Measurements from ENCODE around the gene PLXNB3. TPM values are rescaled to one million over a fixed set of nuclear protein-coding genes. Genes with fewer than 3 reads are reported as not detected.
"Not testable (repeated sequence)": the region's sequence is repeated elsewhere in the genome, so short reads cannot be mapped to it uniquely, and the experiment has no call there.

The PLXNB3 gene
- total RNA-seq, 2 experiments from 2014 or later, result 0.05 to 0.44 TPM

DNA sequence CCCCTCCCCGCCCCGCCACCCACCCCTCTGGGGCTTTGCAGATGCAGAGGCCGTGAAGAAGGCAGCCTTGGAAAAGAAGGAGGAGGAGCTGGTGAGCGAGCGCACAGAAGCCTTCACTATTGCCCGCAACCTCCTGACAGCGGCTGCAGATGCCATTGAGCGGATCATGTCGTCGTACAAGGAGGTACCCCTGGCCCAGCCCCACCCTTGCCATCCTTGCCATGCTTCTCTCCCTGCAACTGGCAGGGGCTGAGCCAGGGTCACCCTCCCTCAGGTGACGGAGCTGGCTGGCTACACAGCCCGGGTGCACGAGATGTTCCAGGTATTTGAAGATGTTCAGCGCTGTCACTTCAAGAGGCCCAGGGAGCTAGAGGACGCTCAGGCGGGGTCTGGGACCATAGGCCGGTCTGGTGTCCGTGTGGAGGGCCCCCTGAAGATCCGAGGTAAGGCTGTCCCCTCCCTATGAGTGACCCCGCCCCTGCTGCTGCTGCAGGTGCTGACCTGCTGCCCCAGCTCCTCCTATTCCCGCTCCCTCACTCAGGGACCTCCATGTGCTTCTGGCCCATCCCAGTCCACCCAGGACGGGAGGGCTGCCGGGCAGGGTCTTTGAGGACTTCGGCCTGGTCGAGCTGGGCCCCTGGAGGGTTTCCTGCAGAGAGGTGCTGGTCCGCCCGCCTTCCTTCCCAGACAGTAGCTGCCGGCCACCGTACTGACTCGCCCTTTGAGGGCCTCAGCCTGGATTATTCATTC, 27.8 kb upstream of the PLXNB3 start:
- Mint-ChIP-seq H3K27me3 (ENCODE audit: low read depth) (no peaks in the 10 kb centered on the region), H3K36me3 (ENCODE audit: low read depth) (peaks cover 2% of the 10 kb centered on the region), H3K4me3 (no peak overlapping the region), H3K4me1 (ENCODE audit: low read depth) (peaks cover 33% of the 10 kb centered on the region), H3K9me3 (peaks cover 2% of the 10 kb centered on the region), H3K27ac (no peak overlapping the region)
- CTCF ChIA-PET, result no interaction called here
- DNase-seq, result no peak
- intact Hi-C loops (cut with micrococcal nuclease), result no loop called here

DNA sequence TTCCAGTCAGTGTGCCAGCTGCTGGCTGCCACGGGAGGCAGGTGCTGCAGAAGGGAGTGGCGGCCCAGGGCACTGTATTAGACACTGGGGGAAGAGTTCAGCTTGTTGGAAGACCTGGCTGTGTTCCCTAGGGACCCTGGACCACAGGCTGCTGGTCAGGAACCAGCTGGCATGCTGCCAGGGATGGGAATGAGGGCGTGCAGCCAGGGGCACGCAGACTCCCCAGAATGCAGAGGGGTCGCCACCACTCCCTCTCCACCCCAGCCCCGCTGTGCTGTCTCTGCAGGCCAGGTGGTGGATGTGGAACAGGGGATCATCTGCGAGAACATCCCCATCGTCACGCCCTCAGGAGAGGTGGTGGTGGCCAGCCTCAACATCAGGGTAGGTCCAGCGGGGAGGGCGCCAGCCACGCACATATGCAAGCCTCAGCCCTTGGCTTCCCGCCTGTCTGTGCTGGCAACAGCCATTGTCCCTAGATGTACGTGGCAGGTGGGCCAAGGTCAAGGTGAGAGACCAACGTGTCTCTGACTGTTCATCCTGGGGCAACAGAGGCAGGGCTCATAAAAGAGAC, 27.1 kb upstream of the PLXNB3 start:
- Mint-ChIP-seq H3K36me3 (ENCODE audit: low read depth) (peaks cover 2% of the 10 kb centered on the region), H3K27me3 (ENCODE audit: low read depth) (no peaks in the 10 kb centered on the region), H3K9me3 (no peaks in the 10 kb centered on the region), H3K4me3 (no peak overlapping the region), H3K4me1 (ENCODE audit: low read depth) (peaks cover 27% of the 10 kb centered on the region), H3K27ac (no peak overlapping the region)
- CTCF ChIA-PET, result no interaction called here
- intact Hi-C loops (cut with micrococcal nuclease), result no loop called here
- no peak for DNase-seq

DNA sequence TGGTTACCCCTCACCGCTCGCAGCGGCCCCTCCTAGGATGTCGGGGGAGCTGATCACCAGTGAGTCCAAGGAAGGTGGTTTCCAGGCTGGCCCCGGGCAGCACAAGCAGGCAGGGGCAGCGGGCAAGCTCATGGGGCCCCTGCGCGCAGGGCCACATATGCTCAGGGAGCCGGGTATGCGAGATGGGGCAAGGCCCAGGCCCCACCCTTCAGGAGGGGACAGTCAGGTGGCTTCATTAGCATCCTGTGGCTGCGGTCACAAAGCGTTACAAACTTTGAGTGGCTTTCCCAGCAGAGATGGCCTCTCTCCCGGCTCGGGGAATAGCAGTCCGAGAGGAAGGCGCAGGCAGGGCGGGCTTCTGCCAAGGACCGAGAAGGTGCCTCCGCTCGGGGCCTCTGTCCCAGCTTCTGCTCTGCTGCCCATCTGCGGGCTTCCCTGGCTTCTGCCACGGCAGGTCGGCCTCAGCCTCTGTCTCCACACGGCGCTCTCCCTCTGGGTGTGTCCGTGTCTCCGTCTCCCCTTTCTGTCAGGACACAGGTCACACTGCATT, 25.9 kb upstream of the PLXNB3 start:
- no peak overlapping the region for H3K4me3 Mint-ChIP-seq
- intact Hi-C loops (cut with micrococcal nuclease), result loop anchor here (2.0 kb wide), 1 partner anchor 13 kb away; the partner anchor contains the start of genes ABCD1 and BCAP31
- peaks cover 22% of the 10 kb centered on the region for H3K4me1 Mint-ChIP-seq (ENCODE audit: low read depth)
- no peaks in the 10 kb centered on the region for H3K27me3 Mint-ChIP-seq (ENCODE audit: low read depth)
- no peaks in the 10 kb centered on the region for H3K9me3 Mint-ChIP-seq
- H3K36me3 Mint-ChIP-seq (ENCODE audit: low read depth), result no peaks in the 10 kb centered on the region
- CTCF ChIA-PET, result no interaction called here
- DNase-seq, result no peak
- no peak overlapping the region for H3K27ac Mint-ChIP-seq

DNA sequence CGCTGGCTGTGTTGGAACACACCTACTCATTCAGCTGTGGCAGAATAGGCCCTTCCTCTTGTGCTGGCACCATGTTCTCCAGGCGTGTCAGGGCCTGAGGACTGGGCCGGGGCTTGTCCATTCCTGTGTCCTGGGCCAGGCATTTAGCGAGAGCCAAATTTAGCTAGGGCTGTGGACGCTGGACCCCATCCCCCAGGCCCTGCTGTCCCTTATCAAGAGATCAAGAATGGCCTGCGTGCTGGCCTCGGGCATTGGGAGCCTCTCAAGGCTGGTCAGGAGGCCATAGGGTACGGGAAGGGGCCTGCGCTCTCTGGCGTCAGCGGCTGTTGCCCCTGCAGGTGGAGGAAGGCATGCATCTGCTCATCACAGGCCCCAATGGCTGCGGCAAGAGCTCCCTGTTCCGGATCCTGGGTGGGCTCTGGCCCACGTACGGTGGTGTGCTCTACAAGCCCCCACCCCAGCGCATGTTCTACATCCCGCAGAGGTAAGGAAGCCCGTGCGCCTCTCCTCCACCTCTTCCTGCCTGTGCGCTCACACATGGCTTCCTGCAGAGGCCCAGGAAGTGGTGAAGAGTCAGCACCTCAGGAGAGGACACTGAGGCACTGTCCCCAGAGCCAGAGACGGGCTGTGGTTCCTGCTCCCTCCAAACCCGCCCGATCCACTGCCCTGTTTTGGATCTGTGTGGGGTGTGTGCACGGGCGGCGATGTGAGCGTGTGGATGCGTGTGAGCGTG, 24.1 kb upstream of the PLXNB3 start:
- intact Hi-C loops (cut with micrococcal nuclease), result loop anchor here (2.0 kb wide), 1 partner anchor 15 kb away; the partner anchor contains the start of genes ABCD1 and BCAP31
- peak; percentile 55 for DNase-seq
- Mint-ChIP-seq H3K4me3 (peak overlapping the region; percentile 34), H3K27ac (peak overlapping the region; percentile 26), H3K9me3 (no peaks in the 10 kb centered on the region), H3K27me3 (ENCODE audit: low read depth) (peaks cover 5% of the 10 kb centered on the region), H3K4me1 (ENCODE audit: low read depth) (peaks cover 26% of the 10 kb centered on the region), H3K36me3 (ENCODE audit: low read depth) (no peaks in the 10 kb centered on the region)
- CTCF ChIA-PET, result interaction anchor here (1.0 kb wide), 2 partner anchors 31 to 73 kb away, joined by 3 to 4 read pairs; no protein-coding TSS in a partner anchor

DNA sequence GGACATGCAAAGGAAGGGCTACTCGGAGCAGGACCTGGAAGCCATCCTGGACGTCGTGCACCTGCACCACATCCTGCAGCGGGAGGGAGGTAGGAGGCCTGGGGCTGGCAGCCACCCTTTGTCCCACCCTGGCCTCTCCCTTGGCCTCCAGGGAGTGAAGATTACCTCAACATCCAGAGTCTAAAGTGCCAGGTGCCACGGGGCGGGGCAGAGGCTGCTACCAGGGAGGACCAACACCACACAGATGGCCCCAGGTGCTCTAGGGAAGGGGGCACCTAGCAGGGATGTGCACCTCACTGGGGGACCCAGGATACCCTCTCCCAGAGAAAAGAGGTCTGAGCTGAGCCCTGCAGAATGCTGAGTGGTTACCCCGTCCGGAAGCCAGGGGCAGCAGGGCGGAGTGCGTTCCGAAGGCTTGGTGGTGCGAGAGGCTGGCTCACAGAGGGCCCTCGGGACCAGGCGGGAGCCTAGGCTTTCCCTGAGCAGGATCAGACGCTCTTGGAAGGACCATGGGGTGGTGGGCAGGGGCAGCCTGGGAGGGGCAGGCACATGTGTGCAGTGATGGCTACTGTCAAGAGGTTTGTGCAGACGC, 23.3 kb upstream of the PLXNB3 start:
- H3K27ac Mint-ChIP-seq, result peak overlapping the region; percentile 26
- H3K36me3 Mint-ChIP-seq (ENCODE audit: low read depth), result no peaks in the 10 kb centered on the region
- H3K9me3 Mint-ChIP-seq, result no peaks in the 10 kb centered on the region
- intact Hi-C loops (cut with micrococcal nuclease), result no loop called here
- no peak overlapping the region for H3K4me3 Mint-ChIP-seq
- DNase-seq, result no peak
- peaks cover 19% of the 10 kb centered on the region for H3K4me1 Mint-ChIP-seq (ENCODE audit: low read depth)
- H3K27me3 Mint-ChIP-seq (ENCODE audit: low read depth), result peaks cover 6% of the 10 kb centered on the region
- CTCF ChIA-PET, result interaction anchor here (1.0 kb wide), 1 partner anchor 74 kb away, joined by 3 read pairs; no protein-coding TSS in a partner anchor

DNA sequence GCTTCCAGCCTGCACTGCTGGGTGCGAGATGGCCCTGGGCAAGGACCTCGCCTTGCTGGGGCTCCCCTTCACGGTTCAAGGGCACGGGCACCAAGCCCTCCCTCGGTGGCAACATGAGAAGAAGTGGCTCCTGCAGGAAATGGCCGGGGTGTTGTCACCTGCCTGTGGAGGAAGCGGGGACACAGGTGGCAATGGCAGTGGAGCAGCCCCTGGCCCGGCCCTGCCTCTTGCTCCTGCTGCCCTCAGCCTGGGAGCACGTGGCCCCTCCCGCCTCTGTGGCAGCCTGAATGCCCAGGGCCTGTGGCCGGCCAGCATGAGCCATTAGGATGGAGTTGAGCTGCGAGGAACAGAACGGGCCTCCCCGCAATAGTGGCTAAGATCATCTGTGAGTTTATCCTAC, 22.6 kb upstream of the PLXNB3 start:
- DNase-seq, result no peak
- Mint-ChIP-seq H3K9me3 (no peaks in the 10 kb centered on the region), H3K4me1 (ENCODE audit: low read depth) (peaks cover 19% of the 10 kb centered on the region), H3K27me3 (ENCODE audit: low read depth) (peaks cover 6% of the 10 kb centered on the region), H3K27ac (no peak overlapping the region), H3K4me3 (no peak overlapping the region), H3K36me3 (ENCODE audit: low read depth) (no peaks in the 10 kb centered on the region)
- intact Hi-C loops (cut with micrococcal nuclease), result no loop called here
- CTCF ChIA-PET, result no interaction called here

DNA sequence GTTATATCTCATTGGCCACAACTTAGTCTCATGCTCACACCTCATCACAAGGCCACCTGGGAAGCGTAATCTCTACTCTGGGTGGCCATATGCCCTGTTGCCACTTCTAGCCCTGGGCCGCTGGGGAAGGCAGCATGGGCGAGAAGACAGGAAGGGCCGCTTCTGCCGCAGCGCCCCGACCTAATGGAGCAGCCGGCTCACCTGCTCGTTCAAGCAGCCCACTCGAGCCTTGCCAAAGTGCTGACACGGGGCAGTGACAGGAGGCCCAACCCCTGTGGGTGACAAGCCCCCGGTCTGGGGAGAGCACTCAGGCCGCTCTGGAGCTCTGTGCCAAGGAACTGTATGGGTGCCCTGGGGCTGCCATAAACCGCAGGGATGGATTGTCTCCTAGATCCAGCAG, 21.9 kb upstream of the PLXNB3 start:
- H3K36me3 Mint-ChIP-seq (ENCODE audit: low read depth); H3K9me3 Mint-ChIP-seq; intact Hi-C loops (cut with micrococcal nuclease); H3K27ac Mint-ChIP-seq; H3K4me3 Mint-ChIP-seq; DNase-seq; H3K27me3 Mint-ChIP-seq (ENCODE audit: low read depth): not testable (repeated sequence)
- H3K4me1 Mint-ChIP-seq (ENCODE audit: low read depth), result peaks cover 19% of the 10 kb centered on the region
- CTCF ChIA-PET, result interaction anchor here (1.1 kb wide), 1 partner anchor 75 kb away, joined by 3 read pairs; no protein-coding TSS in a partner anchor

DNA sequence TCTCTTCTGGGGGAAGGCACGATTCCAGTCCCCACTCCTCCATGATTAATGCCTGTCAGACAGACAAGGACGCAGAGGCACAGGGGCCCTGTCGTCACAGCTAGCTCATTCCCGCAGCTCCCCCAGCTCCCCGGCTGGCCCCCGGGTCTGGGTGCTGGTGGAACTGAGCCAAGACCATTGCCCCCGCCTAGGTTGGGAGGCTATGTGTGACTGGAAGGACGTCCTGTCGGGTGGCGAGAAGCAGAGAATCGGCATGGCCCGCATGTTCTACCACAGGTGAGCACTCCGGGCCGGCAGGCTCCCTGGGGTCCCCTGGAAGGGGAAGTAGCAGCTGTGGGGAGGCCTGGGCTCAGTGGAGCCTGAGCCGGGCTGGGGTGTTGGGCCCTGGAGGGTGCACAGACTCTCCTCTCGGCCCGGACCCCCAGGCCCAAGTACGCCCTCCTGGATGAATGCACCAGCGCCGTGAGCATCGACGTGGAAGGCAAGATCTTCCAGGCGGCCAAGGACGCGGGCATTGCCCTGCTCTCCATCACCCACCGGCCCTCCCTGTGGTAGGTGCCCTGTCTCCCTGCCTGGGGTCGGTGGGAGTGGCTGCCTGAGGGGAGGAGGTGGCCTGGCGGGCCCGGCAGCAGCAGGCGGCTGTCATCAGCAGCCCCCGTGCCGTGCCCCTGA, 21.1 kb upstream of the PLXNB3 start:
- intact Hi-C loops (cut with micrococcal nuclease); H3K27ac Mint-ChIP-seq; H3K9me3 Mint-ChIP-seq; H3K36me3 Mint-ChIP-seq (ENCODE audit: low read depth); H3K4me3 Mint-ChIP-seq; DNase-seq; H3K27me3 Mint-ChIP-seq (ENCODE audit: low read depth): not testable (repeated sequence)
- CTCF ChIA-PET, result interaction anchor here (1.1 kb wide), 1 partner anchor 74 kb away, joined by 3 read pairs; no protein-coding TSS in a partner anchor
- peaks cover 19% of the 10 kb centered on the region for H3K4me1 Mint-ChIP-seq (ENCODE audit: low read depth)

DNA sequence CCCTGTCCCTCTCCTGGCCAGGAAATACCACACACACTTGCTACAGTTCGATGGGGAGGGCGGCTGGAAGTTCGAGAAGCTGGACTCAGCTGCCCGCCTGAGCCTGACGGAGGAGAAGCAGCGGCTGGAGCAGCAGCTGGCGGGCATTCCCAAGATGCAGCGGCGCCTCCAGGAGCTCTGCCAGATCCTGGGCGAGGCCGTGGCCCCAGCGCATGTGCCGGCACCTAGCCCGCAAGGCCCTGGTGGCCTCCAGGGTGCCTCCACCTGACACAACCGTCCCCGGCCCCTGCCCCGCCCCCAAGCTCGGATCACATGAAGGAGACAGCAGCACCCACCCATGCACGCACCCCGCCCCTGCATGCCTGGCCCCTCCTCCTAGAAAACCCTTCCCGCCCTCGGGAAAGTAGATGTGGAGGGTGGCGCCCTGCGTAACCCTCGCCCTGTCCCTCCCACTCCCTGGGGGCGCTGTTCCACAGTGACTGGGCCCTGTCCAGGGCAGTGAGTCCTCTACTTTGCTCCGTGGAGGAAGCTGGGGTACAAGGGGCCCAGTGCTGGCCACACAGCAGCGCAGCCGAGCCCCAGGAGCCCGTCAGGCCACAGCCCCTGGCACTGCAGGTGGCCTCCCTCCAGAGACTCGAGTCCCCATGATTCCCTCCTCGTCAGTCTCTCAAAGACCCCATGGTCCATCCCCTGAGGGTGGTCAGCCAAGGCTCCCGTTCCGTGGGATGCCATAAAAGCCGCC, 20.4 kb upstream of the PLXNB3 start:
- CTCF ChIA-PET; H3K36me3 Mint-ChIP-seq (ENCODE audit: low read depth); H3K9me3 Mint-ChIP-seq; H3K27ac Mint-ChIP-seq; H3K4me3 Mint-ChIP-seq; intact Hi-C loops (cut with micrococcal nuclease); DNase-seq; H3K27me3 Mint-ChIP-seq (ENCODE audit: low read depth): not testable (repeated sequence)
- peaks cover 19% of the 10 kb centered on the region for H3K4me1 Mint-ChIP-seq (ENCODE audit: low read depth)

DNA sequence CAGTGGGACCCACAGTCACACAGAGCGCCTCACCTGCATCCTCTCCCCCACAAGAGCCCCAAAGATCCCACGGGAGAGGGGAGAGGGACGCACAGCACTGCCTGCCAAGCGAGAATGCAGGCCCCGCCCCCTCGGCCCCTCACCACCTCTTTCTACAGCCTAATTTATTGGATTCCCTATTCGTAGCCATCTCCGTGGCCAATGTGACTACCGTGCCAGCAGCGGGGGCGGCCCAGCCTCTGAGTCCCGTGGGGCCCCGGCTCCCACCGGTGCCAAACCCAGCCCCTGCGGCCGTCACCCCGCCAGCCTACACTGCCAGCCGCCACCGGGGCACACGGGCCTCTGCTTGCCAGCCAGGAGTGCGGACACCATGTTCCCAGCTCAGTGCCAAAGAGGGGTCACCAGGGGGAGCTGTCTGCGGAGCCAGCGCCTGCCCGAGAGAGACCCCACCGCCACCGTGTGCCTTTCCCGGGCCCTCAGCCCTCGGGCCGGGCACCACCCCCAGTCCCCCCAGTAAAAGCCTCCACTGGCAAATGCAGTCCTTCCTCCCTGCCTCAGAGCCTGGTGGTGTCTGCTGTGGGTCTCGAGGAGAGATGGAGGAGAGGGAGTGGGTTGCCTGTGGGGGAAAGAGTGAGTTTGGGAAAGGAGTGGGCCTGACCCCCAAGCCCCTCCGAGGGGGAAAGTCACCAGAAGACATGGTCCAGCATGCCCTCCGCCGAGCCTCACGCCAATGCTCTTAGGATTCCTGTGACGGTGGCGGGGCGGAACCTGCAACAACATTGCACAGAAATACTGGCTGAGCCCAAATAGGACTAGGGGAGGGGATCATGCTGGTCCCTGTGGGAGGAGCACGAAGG, 19.6 kb upstream of the PLXNB3 start:
- H3K4me3 Mint-ChIP-seq, result no peak overlapping the region
- H3K4me1 Mint-ChIP-seq (ENCODE audit: low read depth), result peaks cover 18% of the 10 kb centered on the region
- H3K27ac Mint-ChIP-seq, result no peak overlapping the region
- intact Hi-C loops (cut with micrococcal nuclease), result no loop called here
- peaks cover 6% of the 10 kb centered on the region for H3K27me3 Mint-ChIP-seq (ENCODE audit: low read depth)
- CTCF ChIA-PET, result no interaction called here
- H3K36me3 Mint-ChIP-seq (ENCODE audit: low read depth), result no peaks in the 10 kb centered on the region
- no peak for DNase-seq
- no peaks in the 10 kb centered on the region for H3K9me3 Mint-ChIP-seq

DNA sequence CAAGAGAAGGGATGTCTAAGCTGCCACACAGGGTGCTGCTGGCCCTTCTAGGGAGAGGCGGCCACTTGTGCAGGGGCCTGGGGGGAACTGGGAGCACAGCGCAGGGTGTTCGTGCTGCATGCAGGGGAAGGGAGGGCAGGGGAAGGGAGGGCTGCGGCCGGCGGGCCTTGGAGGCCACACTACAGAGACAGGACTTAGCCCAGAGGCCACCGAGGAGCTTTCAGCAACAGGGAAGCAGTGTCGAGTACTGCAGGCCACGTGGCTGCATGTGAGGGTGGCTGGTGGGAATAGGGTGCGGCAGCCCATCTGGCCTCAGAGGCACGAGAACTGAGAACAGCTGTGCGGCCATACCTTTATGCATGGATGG, 19.0 kb upstream of the PLXNB3 start:
- H3K9me3 Mint-ChIP-seq; H3K36me3 Mint-ChIP-seq (ENCODE audit: low read depth); intact Hi-C loops (cut with micrococcal nuclease); H3K4me3 Mint-ChIP-seq; DNase-seq; H3K27me3 Mint-ChIP-seq (ENCODE audit: low read depth); H3K27ac Mint-ChIP-seq; CTCF ChIA-PET: not testable (repeated sequence)
- peaks cover 12% of the 10 kb centered on the region for H3K4me1 Mint-ChIP-seq (ENCODE audit: low read depth)
